Measurements from ENCODE around the gene ADGRG3. TPM values are rescaled to one million over a fixed set of nuclear protein-coding genes. Genes with fewer than 3 reads are reported as not detected.

The ADGRG3 gene
- total RNA-seq, 4 donors from 2014 or later, result 1.0 to 3.2 (median 2.5) TPM; not detected in 1

DNA sequence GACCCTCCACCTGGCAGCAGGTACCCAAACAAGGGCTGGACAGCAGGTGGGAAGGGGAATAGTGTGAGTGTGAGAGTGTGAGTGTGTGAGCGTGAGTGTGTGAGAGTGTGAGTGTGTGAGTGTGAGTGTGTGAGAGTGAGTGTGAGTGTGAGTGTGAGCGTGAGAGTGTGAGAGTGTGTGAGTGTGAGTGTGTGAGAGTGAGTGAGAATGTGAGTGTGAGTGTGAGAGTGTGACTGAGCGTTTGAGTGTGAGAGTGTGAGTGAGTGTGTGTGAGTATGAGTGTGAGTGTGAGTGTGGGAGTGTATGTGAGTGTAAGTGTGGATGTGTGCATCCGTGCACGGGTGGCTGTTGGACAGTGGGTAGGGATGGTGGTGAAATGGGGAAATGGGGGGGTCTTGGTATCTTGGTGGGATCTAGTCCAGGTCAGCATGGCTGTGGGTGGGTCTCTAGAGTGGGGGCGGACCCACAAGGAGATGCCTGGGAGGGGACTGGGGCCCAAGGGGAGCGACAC lies 39.3 kb upstream of the ADGRG3 start:
- DNase-seq, result no peak
- Histone ChIP-seq H3K27ac (peak overlapping the region; percentile 79 to 83), H3K4me1 (peaks cover 5 to 10% of the 10 kb centered on the region in 2 donors), H3K36me3 (no peaks in the 10 kb centered on the region), H3K9me3 (no peaks in the 10 kb centered on the region), H3K27me3 (no peaks in the 10 kb centered on the region), H3K4me3 (peak overlapping the region; percentile 14 to 28)
- TF ChIP-seq, protein P1, sequence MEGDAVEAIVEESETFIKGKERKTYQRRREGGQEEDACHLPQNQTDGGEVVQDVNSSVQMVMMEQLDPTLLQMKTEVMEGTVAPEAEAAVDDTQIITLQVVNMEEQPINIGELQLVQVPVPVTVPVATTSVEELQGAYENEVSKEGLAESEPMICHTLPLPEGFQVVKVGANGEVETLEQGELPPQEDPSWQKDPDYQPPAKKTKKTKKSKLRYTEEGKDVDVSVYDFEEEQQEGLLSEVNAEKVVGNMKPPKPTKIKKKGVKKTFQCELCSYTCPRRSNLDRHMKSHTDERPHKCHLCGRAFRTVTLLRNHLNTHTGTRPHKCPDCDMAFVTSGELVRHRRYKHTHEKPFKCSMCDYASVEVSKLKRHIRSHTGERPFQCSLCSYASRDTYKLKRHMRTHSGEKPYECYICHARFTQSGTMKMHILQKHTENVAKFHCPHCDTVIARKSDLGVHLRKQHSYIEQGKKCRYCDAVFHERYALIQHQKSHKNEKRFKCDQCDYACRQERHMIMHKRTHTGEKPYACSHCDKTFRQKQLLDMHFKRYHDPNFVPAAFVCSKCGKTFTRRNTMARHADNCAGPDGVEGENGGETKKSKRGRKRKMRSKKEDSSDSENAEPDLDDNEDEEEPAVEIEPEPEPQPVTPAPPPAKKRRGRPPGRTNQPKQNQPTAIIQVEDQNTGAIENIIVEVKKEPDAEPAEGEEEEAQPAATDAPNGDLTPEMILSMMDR (IDR thresholded peaks at IDR 0.05), result no peak
- TF ChIP-seq POLR2A (IDR thresholded peaks at IDR 0.05), result no peak
- intact Hi-C loops (cut with DNase I; ENCODE audit: low total_unique reads), result no loop called here

DNA sequence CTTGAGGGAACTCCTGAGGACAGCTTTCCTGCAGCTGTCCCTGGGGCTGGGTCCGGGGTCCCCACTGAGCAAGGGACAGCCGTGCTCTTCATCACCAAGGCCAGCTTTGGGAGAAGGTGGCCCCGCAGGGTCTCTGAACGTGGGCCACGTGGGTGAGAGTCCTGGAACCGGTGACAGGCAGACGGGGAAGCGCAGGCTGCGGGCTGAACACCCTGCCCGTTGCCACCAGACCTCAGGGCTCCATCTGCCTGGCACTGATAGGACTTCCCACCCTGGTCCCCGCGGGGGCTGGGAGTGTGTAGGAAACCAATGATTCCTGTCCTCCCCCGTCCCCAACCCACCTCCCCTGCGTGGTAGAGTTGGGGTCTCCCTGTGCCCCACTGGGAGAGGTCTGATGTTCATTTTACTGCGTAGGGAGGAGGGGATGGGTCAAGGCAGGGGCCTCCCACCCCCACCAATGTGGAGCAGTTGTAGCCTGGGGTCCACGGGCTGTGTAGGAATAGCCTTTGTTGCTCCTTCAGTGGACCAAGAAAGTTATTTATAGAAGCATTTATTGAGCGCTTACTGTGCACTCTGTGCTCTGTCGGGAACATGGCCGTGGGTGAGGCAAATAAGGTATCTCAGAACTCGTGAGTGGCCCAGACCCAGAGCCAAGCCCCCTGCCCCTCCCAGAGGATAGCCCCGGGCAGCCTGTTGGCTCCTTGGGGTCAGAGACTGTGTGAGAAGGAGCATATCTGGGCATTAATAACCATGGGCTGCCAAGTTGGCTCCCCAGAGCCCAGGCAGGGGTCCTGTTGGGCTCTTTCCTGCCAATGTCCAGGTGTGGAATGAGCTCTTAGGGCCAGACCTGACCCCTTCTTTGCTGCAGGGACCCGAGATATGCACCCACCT lies 38.3 kb upstream of the ADGRG3 start:
- H3K9me3 ChIP-seq, result no peaks in the 10 kb centered on the region
- no peak for DNase-seq
- intact Hi-C loops (cut with DNase I; ENCODE audit: low total_unique reads), result no loop called here
- H3K27me3 ChIP-seq, result no peaks in the 10 kb centered on the region
- H3K36me3 ChIP-seq, result no peaks in the 10 kb centered on the region
- H3K4me1 ChIP-seq, result peaks cover 5 to 9% of the 10 kb centered on the region in 2 donors
- H3K27ac ChIP-seq, result peak overlapping the region; percentile 79 to 83
- peak overlapping the region in 1 of 2 donors; percentile 28 for H3K4me3 ChIP-seq
- TF ChIP-seq, protein P1 (IDR thresholded peaks at IDR 0.05), result no peak
- TF ChIP-seq POLR2A (IDR thresholded peaks at IDR 0.05), result no peak

DNA sequence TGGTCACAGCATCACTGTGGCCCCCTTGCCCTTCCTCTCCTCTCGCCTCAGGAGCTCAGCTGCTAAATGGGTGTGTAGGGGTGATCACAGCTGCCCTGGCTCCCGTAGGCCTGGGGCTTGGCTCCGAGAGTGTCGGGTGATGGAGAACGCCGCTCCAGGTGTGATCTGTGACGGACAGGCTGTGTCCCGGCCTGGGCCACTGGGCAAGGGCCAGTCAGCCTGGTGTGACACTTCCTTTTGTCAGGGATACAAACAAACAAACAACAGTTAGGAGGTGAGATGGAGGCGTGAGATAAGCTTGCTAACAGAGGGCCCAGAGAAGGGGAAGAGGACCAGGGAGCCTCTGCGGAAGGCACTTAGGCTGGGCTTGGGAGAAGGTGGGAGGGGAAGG lies 37.7 kb upstream of the ADGRG3 start:
- TF ChIP-seq, protein P1 (IDR thresholded peaks at IDR 0.05), result no peak
- TF ChIP-seq POLR2A (IDR thresholded peaks at IDR 0.05), result no peak
- Histone ChIP-seq H3K36me3 (no peaks in the 10 kb centered on the region), H3K4me3 (peak overlapping the region in 1 of 2 donors; percentile 28), H3K4me1 (peaks cover 5% of the 10 kb centered on the region in 2 donors), H3K27me3 (no peaks in the 10 kb centered on the region), H3K27ac (peak overlapping the region; percentile 79 to 83), H3K9me3 (no peaks in the 10 kb centered on the region)
- intact Hi-C loops (cut with DNase I; ENCODE audit: low total_unique reads), result no loop called here
- DNase-seq, result no peak

DNA sequence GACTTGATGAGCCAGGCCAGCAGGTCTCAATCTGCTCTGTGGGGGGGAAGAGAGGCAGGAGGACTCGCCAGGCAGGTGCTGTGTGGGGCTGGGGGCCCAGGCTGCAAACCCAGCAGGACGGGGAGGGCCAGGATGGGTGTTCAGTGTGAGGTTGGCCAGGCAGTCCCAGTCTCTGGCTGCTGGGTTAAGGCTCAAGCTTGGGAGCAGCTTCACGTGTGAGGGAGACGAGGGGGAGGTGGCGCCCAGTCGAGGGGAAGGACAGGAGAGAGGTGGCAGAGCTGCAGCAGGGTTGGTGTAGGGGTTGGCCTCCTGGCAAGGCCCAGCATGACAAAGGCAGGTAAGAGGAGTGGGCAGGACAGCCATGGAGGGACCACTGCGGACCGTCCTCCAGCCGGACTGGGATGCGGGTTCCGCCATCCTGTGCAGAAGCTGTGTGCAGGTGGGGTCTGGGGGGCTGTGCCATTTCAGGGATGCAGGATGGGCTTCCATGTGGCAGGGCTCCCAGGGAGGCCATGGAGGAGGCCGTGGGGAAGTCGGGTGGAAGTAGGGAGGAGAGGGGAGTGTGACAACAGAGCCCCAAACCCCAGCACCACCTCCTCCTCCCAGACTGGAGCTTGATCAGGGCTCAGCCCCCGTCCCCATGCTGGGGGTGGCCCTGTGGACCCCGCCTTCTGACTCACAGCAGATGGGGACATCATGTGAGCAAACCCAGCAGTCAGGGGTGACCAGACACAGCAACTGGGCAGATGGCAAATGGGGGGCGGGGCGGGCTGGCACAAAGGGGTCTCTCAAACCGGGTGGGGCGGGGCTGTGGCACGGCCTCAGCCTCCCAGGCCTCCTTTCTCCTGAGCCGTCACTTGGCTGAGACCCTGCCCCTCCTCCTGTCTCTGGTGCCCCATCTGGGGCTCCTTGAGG lies 36.9 kb upstream of the ADGRG3 start:
- Histone ChIP-seq H3K4me3 (no peak overlapping the region), H3K27ac (peak overlapping the region; percentile 79 to 83), H3K4me1 (peaks cover 5% of the 10 kb centered on the region in 2 donors), H3K36me3 (no peaks in the 10 kb centered on the region), H3K9me3 (no peaks in the 10 kb centered on the region), H3K27me3 (no peaks in the 10 kb centered on the region)
- no peak for TF ChIP-seq POLR2A (IDR thresholded peaks at IDR 0.05)
- TF ChIP-seq, protein P1 (IDR thresholded peaks at IDR 0.05), result no peak
- DNase-seq, result no peak
- intact Hi-C loops (cut with DNase I; ENCODE audit: low total_unique reads), result no loop called here
